Activated naive CD8-positive, alpha-beta T cell treated with anti-CD3 and anti-CD28 coated beads for 36 hours (primary cell): ENCODE results near the gene DENND4A. TPM values are rescaled to one million over a fixed set of nuclear protein-coding genes. Genes with fewer than 3 reads are reported as not detected.
"Not testable (repeated sequence)": the region's sequence is repeated elsewhere in the genome, so short reads cannot be mapped to it uniquely, and the experiment has no call there.

Experiments used
- DNase-seq: peaks from one replicate; pipeline ENCODE4 v3.0.0; 2021
- H3K27ac Mint-ChIP-seq: one replicate; pipeline ENCODE4 v1.8.0; 2022; ENCODE audit warnings: mild to moderate bottlenecking, moderate library complexity, mixed read lengths
- H3K27me3 Mint-ChIP-seq: one replicate; pipeline ENCODE4 v1.8.0; 2022; ENCODE audit warnings: mild to moderate bottlenecking, mixed read lengths
- H3K36me3 Mint-ChIP-seq: one replicate; pipeline ENCODE4 v1.8.0; 2021; ENCODE audit warnings: mild to moderate bottlenecking, mixed read lengths
- H3K4me1 Mint-ChIP-seq: one replicate; pipeline ENCODE4 v1.8.0; 2021; ENCODE audit warnings: mixed read lengths
- H3K4me3 Mint-ChIP-seq: one replicate; pipeline ENCODE4 v1.8.0; 2022; ENCODE audit warnings: mild to moderate bottlenecking, moderate library complexity, mixed read lengths
- H3K9me3 Mint-ChIP-seq: one replicate; pipeline ENCODE4 v1.8.0; 2022; ENCODE audit warnings: mixed read lengths
- total RNA-seq, 2 experiments: library from RNA; stranded (reverse); gene quantifications; one replicate each; pipeline ENCODE4 v1.2.3, GENCODE V29; 2021

DENND4A gene
- total RNA-seq, 2 experiments from 2014 or later, result 47.6 to 52.2 TPM

GRCh38 chr15:65783872-65784271, 8.2 kb downstream of the DENND4A start:
- H3K27me3 Mint-ChIP-seq, result no peaks in the 10 kb centered on the region
- no peak overlapping the region for H3K4me3 Mint-ChIP-seq
- H3K27ac Mint-ChIP-seq, result no peak overlapping the region

GRCh38 chr15:65782096-65782495, 10.0 kb downstream of the DENND4A start:
- Mint-ChIP-seq H3K36me3 (peaks cover 25% of the 10 kb centered on the region), H3K27me3 (no peaks in the 10 kb centered on the region), H3K4me1 (peaks cover 28% of the 10 kb centered on the region), H3K27ac (no peak overlapping the region), H3K9me3 (no peaks in the 10 kb centered on the region), H3K4me3 (no peak overlapping the region)
- no peak for DNase-seq

More at GRCh38 chr15:65783872-65784271, 8.2 kb downstream of the DENND4A start:
- Mint-ChIP-seq H3K9me3 (no peaks in the 10 kb centered on the region), H3K36me3 (peaks cover 30% of the 10 kb centered on the region), H3K4me1 (peaks cover 33% of the 10 kb centered on the region)
- DNase-seq, result no peak

GRCh38 chr15:65778701-65779100, 13.4 kb downstream of the DENND4A start:
- peak overlapping the region; percentile 49 for H3K27ac Mint-ChIP-seq

GRCh38 chr15:65778269-65778668, 13.8 kb downstream of the DENND4A start:
- no peak for DNase-seq
- Mint-ChIP-seq H3K4me1 (peaks cover 28% of the 10 kb centered on the region), H3K27me3 (no peaks in the 10 kb centered on the region), H3K27ac (peak overlapping the region; percentile 49), H3K9me3 (no peaks in the 10 kb centered on the region), H3K4me3 (peak overlapping the region; percentile 2), H3K36me3 (peaks cover 27% of the 10 kb centered on the region)

More at GRCh38 chr15:65778701-65779100, 13.4 kb downstream of the DENND4A start:
- not testable (repeated sequence) for H3K27me3 Mint-ChIP-seq, DNase-seq, H3K9me3 Mint-ChIP-seq, H3K4me3 Mint-ChIP-seq
- Mint-ChIP-seq H3K4me1 (peaks cover 27% of the 10 kb centered on the region), H3K36me3 (peaks cover 26% of the 10 kb centered on the region)

- no peaks in the 10 kb centered on the region for H3K27me3 Mint-ChIP-seq
- no peak overlapping the region for H3K4me3 Mint-ChIP-seq
- peaks cover 28% of the 10 kb centered on the region for H3K4me1 Mint-ChIP-seq
- peaks cover 29% of the 10 kb centered on the region for H3K36me3 Mint-ChIP-seq
- no peaks in the 10 kb centered on the region for H3K9me3 Mint-ChIP-seq
- DNase-seq, result no peak
- no peak overlapping the region for H3K27ac Mint-ChIP-seq
Observed at GRCh38 chr15:65777843-65778242, 14.2 kb downstream of the DENND4A start.

GRCh38 chr15:65777053-65777452, 15.0 kb downstream of the DENND4A start:
- H3K4me1 Mint-ChIP-seq, result peaks cover 29% of the 10 kb centered on the region

GRCh38 chr15:65773386-65774111, 18.5 kb downstream of the DENND4A start:
- peaks cover 39% of the 10 kb centered on the region for H3K4me1 Mint-ChIP-seq
- no peak for DNase-seq
- no peaks in the 10 kb centered on the region for H3K27me3 Mint-ChIP-seq
- H3K36me3 Mint-ChIP-seq, result peaks cover 35% of the 10 kb centered on the region
- no peaks in the 10 kb centered on the region for H3K9me3 Mint-ChIP-seq
- peak overlapping the region; percentile 32 for H3K27ac Mint-ChIP-seq
- H3K4me3 Mint-ChIP-seq, result no peak overlapping the region

More at GRCh38 chr15:65777053-65777452, 15.0 kb downstream of the DENND4A start:
- H3K27me3 Mint-ChIP-seq, result no peaks in the 10 kb centered on the region
- H3K4me3 Mint-ChIP-seq, result no peak overlapping the region
- no peak overlapping the region for H3K27ac Mint-ChIP-seq
- DNase-seq, result no peak
- H3K9me3 Mint-ChIP-seq, result no peaks in the 10 kb centered on the region
- H3K36me3 Mint-ChIP-seq, result peaks cover 32% of the 10 kb centered on the region

GRCh38 chr15:65772930-65773329, 19.2 kb downstream of the DENND4A start:
- Mint-ChIP-seq H3K9me3 (peaks cover 5% of the 10 kb centered on the region), H3K36me3 (peaks cover 38% of the 10 kb centered on the region), H3K27me3 (no peaks in the 10 kb centered on the region), H3K4me1 (peaks cover 39% of the 10 kb centered on the region), H3K4me3 (no peak overlapping the region), H3K27ac (no peak overlapping the region)
- DNase-seq, result no peak

- Mint-ChIP-seq H3K27ac (no peak overlapping the region), H3K36me3 (peaks cover 44% of the 10 kb centered on the region), H3K4me3 (no peak overlapping the region), H3K27me3 (no peaks in the 10 kb centered on the region), H3K4me1 (peaks cover 49% of the 10 kb centered on the region), H3K9me3 (peaks cover 6% of the 10 kb centered on the region)
- no peak for DNase-seq
Observed at GRCh38 chr15:65771870-65772269, 20.2 kb downstream of the DENND4A start.

- peaks cover 6% of the 10 kb centered on the region for H3K9me3 Mint-ChIP-seq
- H3K27ac Mint-ChIP-seq, result no peak overlapping the region
- H3K27me3 Mint-ChIP-seq, result no peaks in the 10 kb centered on the region
- no peak for DNase-seq
- H3K4me1 Mint-ChIP-seq, result peaks cover 49% of the 10 kb centered on the region
- no peak overlapping the region for H3K4me3 Mint-ChIP-seq
- peaks cover 44% of the 10 kb centered on the region for H3K36me3 Mint-ChIP-seq
Observed at GRCh38 chr15:65769482-65769881, 22.6 kb downstream of the DENND4A start.

- Mint-ChIP-seq H3K36me3 (peaks cover 41% of the 10 kb centered on the region), H3K9me3 (peaks cover 6% of the 10 kb centered on the region), H3K4me1 (peaks cover 47% of the 10 kb centered on the region), H3K27me3 (no peaks in the 10 kb centered on the region), H3K4me3 (peak overlapping the region; percentile 5), H3K27ac (peak overlapping the region; percentile 44)
- DNase-seq, result no peak
Observed at GRCh38 chr15:65767895-65768294, 24.2 kb downstream of the DENND4A start.

- DNase-seq, result no peak
- H3K36me3 Mint-ChIP-seq, result peaks cover 41% of the 10 kb centered on the region
- peaks cover 49% of the 10 kb centered on the region for H3K4me1 Mint-ChIP-seq
- peak overlapping the region; percentile 44 for H3K27ac Mint-ChIP-seq
- peaks cover 6% of the 10 kb centered on the region for H3K9me3 Mint-ChIP-seq
- no peaks in the 10 kb centered on the region for H3K27me3 Mint-ChIP-seq
- no peak overlapping the region for H3K4me3 Mint-ChIP-seq
Observed at GRCh38 chr15:65767264-65767595, 24.9 kb downstream of the DENND4A start.

- Mint-ChIP-seq H3K4me3 (no peak overlapping the region), H3K27ac (peak overlapping the region; percentile 26)
Observed at GRCh38 chr15:65766422-65767263, 25.4 kb downstream of the DENND4A start.

GRCh38 chr15:65765106-65765505, 27.0 kb downstream of the DENND4A start:
- Mint-ChIP-seq H3K9me3 (peaks cover 6% of the 10 kb centered on the region), H3K4me3 (no peak overlapping the region), H3K27me3 (no peaks in the 10 kb centered on the region), H3K36me3 (peaks cover 32% of the 10 kb centered on the region), H3K27ac (no peak overlapping the region), H3K4me1 (peaks cover 45% of the 10 kb centered on the region)
- DNase-seq, result no peak

More at GRCh38 chr15:65766422-65767263, 25.4 kb downstream of the DENND4A start:
- no peak for DNase-seq
- Mint-ChIP-seq H3K9me3 (peaks cover 6% of the 10 kb centered on the region), H3K36me3 (peaks cover 35% of the 10 kb centered on the region), H3K4me1 (peaks cover 49% of the 10 kb centered on the region), H3K27me3 (no peaks in the 10 kb centered on the region)
